ENCODE measurements around the gene CD83. TPM values are rescaled to one million over a fixed set of nuclear protein-coding genes. Genes with fewer than 3 reads are reported as not detected.

CD83 gene
- total RNA-seq = 10 to 100 TPM; 24.4 to 24.7 TPM

- ATAC-seq = peak; percentile 91
Observed at GRCh38 chr6:14117158-14118090, at the start of gene CD83. Gene CD83, plus strand, starts transcription at chr6:14117772. Its CDS starts 40 bp downstream, at chr6:14117812.

GRCh38 chr6:14068133-14068532 is 49.4 kb upstream of the CD83 start:
- H3K9me3 Mint-ChIP-seq = no peaks in the 10 kb centered on the region
- no peaks in the 10 kb centered on the region for H3K36me3 Mint-ChIP-seq (ENCODE audit: low read depth)
- ChIA-PET POLR2A (interaction anchor here (1.8 kb wide), 1 partner anchor 14 kb away, joined by 4 read pairs; no protein-coding TSS in a partner anchor), CTCF (interaction anchor here (1.0 to 6.5 kb wide), 10 partner anchors 10 to 273 kb away, joined by 4 to 88 read pairs (median 22); partner anchors contain the start of gene RNF182)
- H3K27ac Mint-ChIP-seq = peak overlapping the region; percentile 54
- no peak for TF ChIP-seq CTCF (IDR thresholded peaks at IDR 0.05)
- DNase-seq = peak; percentile 24
- no peak overlapping the region for H3K4me3 Mint-ChIP-seq
- H3K27me3 Mint-ChIP-seq = peaks cover 2% of the 10 kb centered on the region
- intact Hi-C loops (cut with micrococcal nuclease) = no loop called here
- peak; percentile 37 for ATAC-seq
- H3K4me1 Mint-ChIP-seq (ENCODE audit: low read depth) = peaks cover 16% of the 10 kb centered on the region

More at GRCh38 chr6:14117158-14118090, at the start of gene CD83:
- Mint-ChIP-seq H3K4me1 (ENCODE audit: low read depth) (peaks cover 34% of the 10 kb centered on the region), H3K4me3 (peak within 1 kb of the TSS; percentile 99), H3K27me3 (no peaks in the 10 kb centered on the region), H3K27ac (peak within 1 kb of the TSS; percentile 87), H3K36me3 (ENCODE audit: low read depth) (peaks cover 44% of the 10 kb centered on the region), H3K9me3 (no peaks in the 10 kb centered on the region)
- peak; percentile 78 for DNase-seq
- no peak for TF ChIP-seq CTCF (IDR thresholded peaks at IDR 0.05)
- ChIA-PET POLR2A (interaction anchor here (1.0 to 1.4 kb wide), 2 partner anchors 11 to 22 kb away, joined by 3 to 4 read pairs; no protein-coding TSS in a partner anchor), CTCF (interaction anchor here (2.0 kb wide), 1 partner anchor 51 kb away, joined by 6 read pairs; no protein-coding TSS in a partner anchor)
- intact Hi-C loops (cut with micrococcal nuclease) = no loop called here

- no peak overlapping the region for H3K27ac Mint-ChIP-seq
- H3K36me3 Mint-ChIP-seq (ENCODE audit: low read depth) = no peaks in the 10 kb centered on the region
- H3K4me1 Mint-ChIP-seq (ENCODE audit: low read depth) = peaks cover 18% of the 10 kb centered on the region
- ChIA-PET CTCF (interaction anchor here (1.0 to 6.5 kb wide), 8 partner anchors 10 to 273 kb away, joined by 4 to 88 read pairs (median 26); partner anchors contain the start of gene RNF182), POLR2A (interaction anchor here (1.8 kb wide), 1 partner anchor 13 kb away, joined by 4 read pairs; no protein-coding TSS in a partner anchor)
- H3K9me3 Mint-ChIP-seq = no peaks in the 10 kb centered on the region
- intact Hi-C loops (cut with micrococcal nuclease) = no loop called here
- no peak overlapping the region for H3K4me3 Mint-ChIP-seq
- no peak for TF ChIP-seq CTCF (IDR thresholded peaks at IDR 0.05)
- peaks cover 2% of the 10 kb centered on the region for H3K27me3 Mint-ChIP-seq
- no peak for ATAC-seq
- DNase-seq = no peak
Observed at GRCh38 chr6:14068623-14069022, 48.9 kb upstream of the CD83 start.

- H3K4me3 Mint-ChIP-seq = no peak overlapping the region
- no peak overlapping the region for H3K27ac Mint-ChIP-seq
- H3K4me1 Mint-ChIP-seq (ENCODE audit: low read depth) = peaks cover 35% of the 10 kb centered on the region
- ATAC-seq (no peak), DNase-seq (no peak)
- TF ChIP-seq CTCF (IDR thresholded peaks at IDR 0.05) = no peak
- intact Hi-C loops (cut with micrococcal nuclease) = no loop called here
- POLR2A ChIA-PET = interaction anchor here (1.4 kb wide), 1 partner anchor 12 kb away, joined by 5 read pairs; no protein-coding TSS in a partner anchor
- no peaks in the 10 kb centered on the region for H3K9me3 Mint-ChIP-seq
- CTCF ChIA-PET = interaction anchor here (6.3 kb wide), 1 partner anchor 160 kb away, joined by 88 read pairs; no protein-coding TSS in a partner anchor
- H3K27me3 Mint-ChIP-seq = peaks cover 2% of the 10 kb centered on the region
- H3K36me3 Mint-ChIP-seq (ENCODE audit: low read depth) = no peaks in the 10 kb centered on the region
Observed at GRCh38 chr6:14070457-14070856, 47.1 kb upstream of the CD83 start.
